Measurements from ENCODE around the gene ADGRB3. TPM values are rescaled to one million over a fixed set of nuclear protein-coding genes. Genes with fewer than 3 reads are reported as not detected.

The ADGRB3 gene
- total RNA-seq, 1 donor from 2014 or later: 1.5 TPM

- Mint-ChIP-seq H3K27me3 (ENCODE audit: insufficient read depth, low read depth) (no peaks in the 10 kb centered on the region), H3K9me3 (no peaks in the 10 kb centered on the region), H3K36me3 (no peaks in the 10 kb centered on the region), H3K27ac (no peak overlapping the region), H3K4me1 (peaks cover 13% of the 10 kb centered on the region), H3K4me3 (no peak overlapping the region)
- Histone ChIP-seq H3K9ac (no peak overlapping the region), H3K4me2 (no peak overlapping the region), H3K4me1 (no peaks in the 10 kb centered on the region), H4K20me1 (ENCODE audit: low read depth) (no peaks in the 10 kb centered on the region), H3K9me3 (ENCODE audit: low read depth) (no peaks in the 10 kb centered on the region), H3K79me2 (ENCODE audit: low read depth) (no peaks in the 10 kb centered on the region), H3K27me3 (no peaks in the 10 kb centered on the region), H3F3A (ENCODE audit: low read depth) (no peaks in the 10 kb centered on the region), H3K4me3 (no peak overlapping the region), H3K36me3 (no peaks in the 10 kb centered on the region), H2AFZ (replicated peaks) (no peak overlapping the region), H3K27ac (no peak overlapping the region)
- no peak for TF ChIP-seq EZH2phosphoT487 (IDR thresholded peaks at IDR 0.05)
- no peak for TF ChIP-seq EZH2 (IDR thresholded peaks at IDR 0.05)
- no peak for DNase-seq (ENCODE audit: low spot score)
These were observed 89.0 kb downstream of the ADGRB3 start for GRCh38 chr6:68724060-68724459.

- Mint-ChIP-seq H3K9me3 (no peaks in the 10 kb centered on the region), H3K36me3 (no peaks in the 10 kb centered on the region), H3K4me1 (peaks cover 13% of the 10 kb centered on the region), H3K27me3 (ENCODE audit: insufficient read depth, low read depth) (no peaks in the 10 kb centered on the region), H3K4me3 (no peak overlapping the region), H3K27ac (no peak overlapping the region)
- DNase-seq (ENCODE audit: low spot score): no peak
- H4K20me1 ChIP-seq (ENCODE audit: low read depth): no peaks in the 10 kb centered on the region
- no peaks in the 10 kb centered on the region for H3K4me1 ChIP-seq
- H3F3A ChIP-seq (ENCODE audit: low read depth): no peaks in the 10 kb centered on the region
- no peak overlapping the region for H2AFZ ChIP-seq (replicated peaks)
- no peak overlapping the region for H3K4me2 ChIP-seq
- no peak overlapping the region for H3K4me3 ChIP-seq
- H3K27ac ChIP-seq: no peak overlapping the region
- H3K9me3 ChIP-seq (ENCODE audit: low read depth): no peaks in the 10 kb centered on the region
- H3K36me3 ChIP-seq: no peaks in the 10 kb centered on the region
- TF ChIP-seq EZH2 (IDR thresholded peaks at IDR 0.05): no peak
- H3K27me3 ChIP-seq: no peaks in the 10 kb centered on the region
- no peak overlapping the region for H3K9ac ChIP-seq
- H3K79me2 ChIP-seq (ENCODE audit: low read depth): no peaks in the 10 kb centered on the region
These were observed 91.3 kb downstream of the ADGRB3 start for GRCh38 chr6:68726337-68726736.

- H3K27me3 ChIP-seq: no peaks in the 10 kb centered on the region
- H3K9me3 ChIP-seq (ENCODE audit: low read depth): no peaks in the 10 kb centered on the region
- H3K4me1 ChIP-seq: no peaks in the 10 kb centered on the region
- no peak overlapping the region for H3K27ac ChIP-seq
- TF ChIP-seq CTCF (IDR thresholded peaks at IDR 0.05) (no peak), EZH2phosphoT487 (IDR thresholded peaks at IDR 0.05) (no peak), EZH2 (IDR thresholded peaks at IDR 0.05) (no peak)
- H3K9me3 Mint-ChIP-seq: no peaks in the 10 kb centered on the region
- no peak overlapping the region for H3K4me3 Mint-ChIP-seq
- H3K27ac Mint-ChIP-seq: no peak overlapping the region
- no peaks in the 10 kb centered on the region for H3K36me3 Mint-ChIP-seq
- no peaks in the 10 kb centered on the region for H3K36me3 ChIP-seq
- H3K4me1 Mint-ChIP-seq: peaks cover 13% of the 10 kb centered on the region
- no peak for DNase-seq (ENCODE audit: low spot score)
- no peaks in the 10 kb centered on the region for H4K20me1 ChIP-seq (ENCODE audit: low read depth)
- no peaks in the 10 kb centered on the region for H3F3A ChIP-seq (ENCODE audit: low read depth)
- H3K4me3 ChIP-seq: no peak overlapping the region
- H3K9ac ChIP-seq: no peak overlapping the region
- no peak overlapping the region for H2AFZ ChIP-seq (replicated peaks)
- H3K79me2 ChIP-seq (ENCODE audit: low read depth): no peaks in the 10 kb centered on the region
- no peak overlapping the region for H3K4me2 ChIP-seq
- H3K27me3 Mint-ChIP-seq (ENCODE audit: insufficient read depth, low read depth): no peaks in the 10 kb centered on the region
These were observed 91.9 kb downstream of the ADGRB3 start for GRCh38 chr6:68726992-68727391.

GRCh38 chr6:68727699-68728098 is 92.6 kb downstream of the ADGRB3 start:
- no peaks in the 10 kb centered on the region for H3K36me3 Mint-ChIP-seq

More at GRCh38 chr6:68727699-68728098, 92.6 kb downstream of the ADGRB3 start:
- no peaks in the 10 kb centered on the region for H3K9me3 ChIP-seq (ENCODE audit: low read depth)
- H3K27me3 ChIP-seq: no peaks in the 10 kb centered on the region
- no peak overlapping the region for H3K27ac Mint-ChIP-seq
- H3K4me2 ChIP-seq: no peak overlapping the region
- no peaks in the 10 kb centered on the region for H3K27me3 Mint-ChIP-seq (ENCODE audit: insufficient read depth, low read depth)
- no peaks in the 10 kb centered on the region for H4K20me1 ChIP-seq (ENCODE audit: low read depth)
- no peak for DNase-seq (ENCODE audit: low spot score)
- TF ChIP-seq EZH2phosphoT487 (IDR thresholded peaks at IDR 0.05) (no peak), CTCF (IDR thresholded peaks at IDR 0.05) (no peak), EZH2 (IDR thresholded peaks at IDR 0.05) (no peak)
- no peaks in the 10 kb centered on the region for H3K9me3 Mint-ChIP-seq
- no peaks in the 10 kb centered on the region for H3K36me3 ChIP-seq
- no peaks in the 10 kb centered on the region for H3F3A ChIP-seq (ENCODE audit: low read depth)
- H3K4me3 Mint-ChIP-seq: no peak overlapping the region
- no peaks in the 10 kb centered on the region for H3K79me2 ChIP-seq (ENCODE audit: low read depth)
- H3K27ac ChIP-seq: no peak overlapping the region
- no peak overlapping the region for H3K9ac ChIP-seq
- H3K4me1 Mint-ChIP-seq: peaks cover 13% of the 10 kb centered on the region
- no peak overlapping the region for H2AFZ ChIP-seq (replicated peaks)
- H3K4me3 ChIP-seq: no peak overlapping the region
- H3K4me1 ChIP-seq: no peaks in the 10 kb centered on the region

Measured in neural progenitor cell (in vitro differentiated cells).